NCI-H2107 treated with DMSO at 0.1 percent for 48 hours (cell line): ENCODE results near the gene PRDM16.

ENCODE experiments used
- DNase-seq: peaks from one replicate; lab custom pipeline; 2025; ENCODE audit not compliant: unreplicated experiment; lab: John Stamatoyannopoulos, UW

The PRDM16 gene

GRCh38 chr1:3477241-3477995 is 408.4 kb downstream of the PRDM16 start:
- DNase-seq = no peak

GRCh38 chr1:3478187-3478586 is 409.2 kb downstream of the PRDM16 start:
- no peak for DNase-seq

DNA sequence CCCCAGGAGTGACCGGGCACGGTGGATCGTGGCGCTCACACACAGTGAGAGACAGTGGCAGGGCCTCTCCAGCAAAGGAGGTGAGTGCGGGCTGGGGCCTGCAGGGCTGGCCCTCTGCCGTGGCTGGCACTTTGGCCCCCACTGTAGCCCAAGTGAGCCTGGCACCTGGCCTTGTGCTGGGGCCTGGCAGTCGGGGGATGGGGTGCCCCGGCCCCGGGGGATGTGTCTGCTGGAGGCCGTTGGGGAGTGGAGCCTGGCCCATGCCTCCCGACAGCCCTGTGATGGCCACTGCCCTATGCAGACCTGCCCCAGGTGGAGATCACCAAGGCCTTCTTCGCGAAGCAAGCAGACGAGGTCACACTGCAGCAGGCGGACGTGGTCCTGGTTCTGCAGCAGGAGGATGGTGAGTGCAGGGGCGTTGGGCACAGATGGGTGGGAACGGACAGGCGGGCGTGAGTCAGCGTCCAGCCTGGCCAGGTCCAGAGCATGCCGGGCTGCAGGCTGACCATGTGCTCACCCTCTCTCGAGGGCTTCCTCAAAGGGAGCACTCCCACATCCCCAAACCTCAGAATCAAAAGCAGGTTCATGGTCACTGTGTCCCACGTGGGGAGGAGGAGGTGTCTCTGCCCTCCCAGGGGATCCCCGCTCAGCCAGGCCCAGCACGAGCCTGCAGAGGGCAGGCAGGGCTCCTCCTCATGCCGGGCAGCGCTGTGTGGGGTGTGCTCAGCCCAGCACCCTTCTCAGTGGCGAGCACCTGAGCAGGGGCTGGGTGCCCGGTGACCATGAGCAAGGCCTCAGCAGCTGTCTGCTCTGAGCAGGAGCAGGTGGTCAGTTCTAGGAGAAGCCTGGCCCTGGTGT is 410.7 kb downstream of the PRDM16 start:
- DNase-seq = no peak

- DNase-seq = no peak
Observed at GRCh38 chr1:3480369-3480719, 411.3 kb downstream of the PRDM16 start.

DNA sequence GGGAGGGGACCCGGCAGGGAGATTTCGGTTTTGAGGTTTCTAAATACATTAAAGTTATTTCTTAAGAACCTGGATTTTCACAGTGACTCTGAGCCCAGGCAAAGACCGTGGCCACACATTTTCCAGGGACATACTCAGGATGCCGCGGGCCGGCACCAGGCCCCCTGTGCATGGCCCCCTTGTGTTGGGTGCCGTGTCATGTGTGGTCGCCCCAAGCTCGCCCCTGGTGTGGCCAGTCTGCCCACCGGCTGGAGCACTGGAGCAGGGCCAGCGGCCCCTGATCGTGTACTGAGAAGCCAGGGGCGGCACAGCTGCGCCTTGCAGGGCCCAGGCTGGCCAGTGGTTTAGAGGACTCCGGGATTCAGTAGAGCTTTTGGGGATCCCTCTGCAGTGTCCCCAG is 412.0 kb downstream of the PRDM16 start:
- DNase-seq = no peak

DNA sequence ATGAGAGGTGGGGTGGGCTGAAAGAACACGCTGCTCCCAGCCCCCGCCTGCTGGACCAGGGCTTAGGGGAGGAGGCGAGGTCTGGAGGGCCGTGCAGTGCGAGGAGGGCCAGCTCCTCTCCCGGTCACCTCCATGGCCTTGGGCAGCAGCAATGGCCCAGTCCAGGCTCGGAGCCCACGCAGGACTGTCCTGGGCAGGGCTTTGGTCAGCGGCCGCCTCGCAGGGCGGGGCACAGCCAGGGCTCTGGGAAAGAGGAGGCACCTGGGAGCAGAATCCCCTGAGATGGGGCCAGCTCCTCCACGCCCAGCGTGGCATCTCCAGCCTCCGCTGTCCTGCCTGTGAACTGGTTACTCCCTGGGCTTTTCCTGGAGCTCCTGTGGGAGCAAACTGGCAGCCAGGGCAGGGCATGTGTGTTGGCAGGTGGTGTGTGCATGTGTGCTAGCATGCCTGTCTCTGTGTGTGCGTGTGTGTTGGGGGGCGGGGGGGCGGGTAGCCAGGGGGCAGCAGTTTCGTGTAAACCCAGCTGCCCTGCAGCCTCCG is 412.9 kb downstream of the PRDM16 start:
- no peak for DNase-seq

- DNase-seq = no peak
Observed at GRCh38 chr1:3482378-3482849, 413.4 kb downstream of the PRDM16 start.

DNA sequence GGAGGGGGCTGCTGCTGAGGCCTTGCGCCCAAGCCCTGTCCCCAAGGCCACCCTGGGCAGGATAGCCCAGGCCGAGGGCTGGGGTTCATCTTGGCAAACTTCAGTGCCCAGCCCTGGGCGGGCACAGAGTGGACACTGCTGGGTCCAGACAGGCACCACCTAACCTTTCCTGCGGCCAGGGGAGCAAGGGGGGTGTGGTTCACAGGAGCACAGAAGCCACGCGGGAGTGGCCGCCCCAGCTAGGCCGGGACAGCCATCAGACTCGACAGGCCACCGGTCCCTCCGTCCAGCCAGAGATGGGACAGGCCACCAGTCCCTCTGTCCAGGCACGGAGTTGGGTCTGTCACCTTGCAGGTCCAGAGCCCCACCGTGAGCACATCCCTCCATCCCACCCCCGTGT is 414.4 kb downstream of the PRDM16 start:
- no peak for DNase-seq

GRCh38 chr1:3483801-3484444 is 414.9 kb downstream of the PRDM16 start:
- no peak for DNase-seq

DNA sequence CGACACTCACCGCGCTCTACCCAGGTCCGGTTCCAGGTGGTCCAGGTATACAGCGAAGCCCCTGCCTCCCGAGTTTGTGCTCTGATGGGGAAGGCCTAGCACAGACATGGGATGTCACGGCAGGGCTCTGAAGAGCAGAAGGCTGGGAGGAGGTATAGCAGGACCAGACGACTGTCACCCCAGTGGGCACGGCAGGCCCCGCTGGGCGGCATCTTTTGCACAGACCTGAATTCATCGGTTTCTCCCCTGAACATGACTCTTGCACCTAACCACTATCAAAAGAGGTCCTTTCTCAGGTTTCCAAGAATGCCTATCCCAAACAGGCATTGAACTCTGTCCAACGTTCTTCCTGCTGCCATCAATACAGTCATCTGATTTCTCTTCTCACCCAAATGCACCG is 416.0 kb downstream of the PRDM16 start:
- no peak for DNase-seq
